SH-SY5Y (cell line): ENCODE measurements around the gene SCNN1B.

Source experiments
- GATA2 ChIP-seq: IDR thresholded peaks from 2 replicates; pipeline ENCODE4 v1.6.1; 2011; ENCODE audit warnings: mild to moderate bottlenecking, low read depth, low read length
- GATA3 ChIP-seq: IDR thresholded peaks from 2 replicates; pipeline ENCODE4 v1.6.1; 2011; ENCODE audit warnings: low read depth, mild to moderate bottlenecking, low read length, moderate library complexity

SCNN1B gene

DNA sequence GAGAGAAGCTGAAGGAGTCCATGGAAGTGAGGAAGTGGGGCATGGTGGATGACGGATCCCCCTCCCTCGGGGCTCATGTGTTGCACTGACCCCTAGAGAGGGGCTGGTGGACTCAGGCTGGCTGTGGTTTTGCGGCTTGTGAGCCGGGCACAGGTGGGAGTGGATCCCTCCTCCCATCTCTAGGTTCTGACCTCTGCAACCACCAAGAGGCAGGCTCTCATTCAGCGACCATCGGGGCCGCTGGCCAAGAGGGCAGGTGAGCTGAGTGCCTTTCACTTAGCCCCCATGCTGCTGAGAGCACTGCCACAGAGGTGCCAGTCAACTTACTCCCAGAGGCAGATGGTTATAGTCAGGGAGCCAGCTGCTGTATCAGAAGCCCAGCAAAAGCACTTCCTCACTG, 67.3 kb downstream of the SCNN1B start:
- TF ChIP-seq GATA3 (no peak), GATA2 (no peak)

DNA sequence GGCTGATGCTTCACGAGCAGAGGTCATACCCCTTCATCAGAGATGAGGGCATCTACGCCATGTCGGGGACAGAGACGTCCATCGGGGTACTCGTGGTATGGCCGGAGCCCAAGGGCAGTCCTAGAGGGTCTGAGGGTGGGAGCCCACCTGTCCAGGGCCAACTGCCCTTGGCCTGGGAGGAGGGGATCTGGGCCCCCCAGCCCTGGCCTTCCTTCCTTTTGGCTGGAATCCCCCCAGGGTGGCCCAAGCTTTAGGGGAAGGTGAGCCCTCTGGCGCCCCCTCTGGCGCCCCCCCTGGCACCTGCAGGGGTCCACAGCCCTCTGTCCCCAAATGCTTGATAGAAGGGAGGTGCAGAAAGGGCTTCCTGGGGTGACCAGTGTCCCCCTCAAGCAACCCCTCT, 69.3 kb downstream of the SCNN1B start:
- TF ChIP-seq GATA3 (no peak), GATA2 (no peak)

DNA sequence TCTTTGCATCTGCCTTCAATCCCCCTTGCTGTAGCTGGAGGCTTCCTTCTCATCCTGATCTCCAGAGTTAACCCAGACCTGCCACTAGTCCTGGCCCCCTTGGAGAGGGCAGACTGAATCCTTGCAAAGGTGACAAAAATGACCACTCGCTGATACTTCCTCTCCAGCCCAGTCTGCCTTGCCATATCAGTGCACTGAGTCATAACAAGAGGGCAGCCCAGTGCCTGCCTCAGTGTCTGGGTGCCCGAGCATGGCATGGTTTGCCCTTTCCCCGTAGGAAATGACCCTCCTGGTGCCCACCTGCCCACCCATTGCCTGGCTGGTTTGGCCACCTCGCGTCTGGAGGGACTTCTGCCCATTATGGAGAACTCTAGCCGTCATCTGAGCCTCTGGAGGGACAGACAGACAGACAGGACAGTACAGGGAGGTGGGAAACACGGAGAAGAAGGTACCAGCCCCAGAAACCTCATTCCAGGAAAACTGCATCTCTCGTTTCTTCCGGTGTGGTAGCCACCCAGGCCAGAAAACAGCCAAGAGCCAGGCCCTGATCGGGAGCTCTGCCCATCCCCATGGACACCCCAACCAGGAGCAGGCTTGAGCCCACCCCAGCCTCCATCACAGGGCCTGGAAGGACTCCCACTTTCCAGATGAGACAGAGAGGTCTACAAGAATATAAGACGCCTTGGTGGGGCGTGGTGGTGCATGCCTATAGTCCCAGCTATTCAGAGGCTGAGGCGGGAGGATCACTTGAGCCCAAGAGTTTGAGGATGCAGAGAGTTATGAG, 71.5 kb downstream of the SCNN1B start:
- no peak for TF ChIP-seq GATA3
- no peak for TF ChIP-seq GATA2

DNA sequence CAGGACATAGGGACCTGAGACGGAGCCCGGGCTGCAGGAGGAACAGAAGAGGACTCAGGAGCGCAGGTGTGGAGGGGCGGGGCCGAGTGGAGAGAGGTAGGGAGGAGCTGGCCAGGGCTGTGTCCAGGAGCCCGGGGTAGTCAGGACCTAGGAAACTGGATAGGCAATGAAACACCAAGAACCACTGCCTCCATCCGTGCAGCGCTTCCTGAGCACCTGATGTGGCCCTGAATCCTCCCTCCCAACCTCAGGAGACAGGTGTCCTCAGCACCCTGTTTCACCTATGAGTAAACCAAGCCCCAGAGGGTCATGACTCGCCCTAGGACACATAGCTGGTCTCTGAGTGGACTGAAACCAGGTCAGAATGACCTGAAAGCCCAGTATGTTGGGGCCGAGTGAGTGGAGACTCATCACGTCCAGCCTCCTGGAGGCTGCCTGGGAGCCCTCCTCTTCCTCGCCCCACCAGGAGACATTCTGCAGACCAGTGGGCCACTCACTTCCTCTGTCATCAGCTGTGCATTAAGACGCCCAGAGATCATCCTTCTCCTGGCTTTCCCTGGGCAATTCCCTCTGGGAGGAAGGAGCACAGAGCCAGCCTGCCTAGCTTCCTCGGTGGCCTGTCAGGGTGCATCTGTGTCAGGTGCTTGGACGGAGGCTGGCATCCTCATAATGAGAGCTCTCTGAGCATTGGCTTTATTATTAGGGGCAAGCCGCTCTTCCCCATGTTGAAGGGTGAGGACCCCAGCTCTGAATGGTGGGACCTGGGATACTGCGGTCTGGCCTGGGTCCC, 72.8 kb downstream of the SCNN1B start:
- no peak for TF ChIP-seq GATA3
- TF ChIP-seq GATA2: no peak

DNA sequence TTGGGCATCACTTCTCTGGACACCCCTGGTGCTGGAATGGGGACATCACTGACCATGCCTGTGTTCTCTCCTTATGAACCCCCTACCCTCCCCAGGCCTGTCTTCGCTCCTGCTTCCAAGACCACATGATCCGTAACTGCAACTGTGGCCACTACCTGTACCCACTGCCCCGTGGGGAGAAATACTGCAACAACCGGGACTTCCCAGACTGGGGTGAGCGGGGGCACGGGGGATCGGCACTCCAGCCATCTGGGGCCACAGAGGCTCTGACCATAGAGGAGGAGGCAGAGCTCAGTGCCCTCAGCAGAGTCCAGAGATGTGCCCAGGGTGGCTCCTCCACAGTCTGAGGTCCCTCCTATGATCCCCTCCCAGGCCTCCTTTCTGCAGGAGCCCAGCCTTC, 73.5 kb downstream of the SCNN1B start:
- TF ChIP-seq GATA2: no peak
- no peak for TF ChIP-seq GATA3

DNA sequence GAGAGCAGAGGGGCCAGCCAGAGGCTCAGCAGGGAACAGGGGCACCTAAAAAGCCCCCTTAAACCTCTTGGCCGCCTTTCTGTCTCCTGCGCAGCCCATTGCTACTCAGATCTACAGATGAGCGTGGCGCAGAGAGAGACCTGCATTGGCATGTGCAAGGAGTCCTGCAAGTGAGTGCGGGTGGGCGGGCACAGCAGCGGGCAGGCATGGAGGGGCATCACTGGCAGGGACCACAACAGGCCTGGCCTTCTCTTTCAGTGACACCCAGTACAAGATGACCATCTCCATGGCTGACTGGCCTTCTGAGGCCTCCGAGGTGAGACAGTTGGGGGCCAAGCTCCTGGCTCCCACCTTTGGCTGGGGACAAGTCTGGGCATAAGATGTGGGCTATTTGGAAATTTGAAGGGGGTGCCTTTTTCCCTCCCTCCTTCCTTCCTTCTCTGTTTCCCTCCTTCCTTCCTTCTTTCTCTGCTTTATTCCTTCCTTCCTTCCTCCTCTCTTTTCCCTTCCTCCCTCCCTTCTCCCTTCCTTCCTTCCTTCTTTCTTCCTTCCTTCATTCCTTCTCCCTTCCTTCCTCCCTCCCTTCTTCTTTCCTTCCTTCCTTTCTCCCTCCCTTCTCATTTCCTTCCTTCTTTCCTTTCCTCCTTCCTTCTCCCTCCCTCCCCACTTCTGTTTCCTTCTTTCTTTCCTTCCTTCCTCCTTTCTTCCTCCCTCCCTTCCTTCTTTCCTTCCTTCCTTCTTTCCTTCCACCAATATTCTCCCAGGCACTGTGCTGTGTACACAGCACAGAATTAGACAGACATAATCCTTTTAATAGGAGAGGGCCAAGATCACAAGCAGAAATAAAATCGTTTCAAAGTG, 75.2 kb downstream of the SCNN1B start:
- TF ChIP-seq GATA2: no peak
- no peak for TF ChIP-seq GATA3

DNA sequence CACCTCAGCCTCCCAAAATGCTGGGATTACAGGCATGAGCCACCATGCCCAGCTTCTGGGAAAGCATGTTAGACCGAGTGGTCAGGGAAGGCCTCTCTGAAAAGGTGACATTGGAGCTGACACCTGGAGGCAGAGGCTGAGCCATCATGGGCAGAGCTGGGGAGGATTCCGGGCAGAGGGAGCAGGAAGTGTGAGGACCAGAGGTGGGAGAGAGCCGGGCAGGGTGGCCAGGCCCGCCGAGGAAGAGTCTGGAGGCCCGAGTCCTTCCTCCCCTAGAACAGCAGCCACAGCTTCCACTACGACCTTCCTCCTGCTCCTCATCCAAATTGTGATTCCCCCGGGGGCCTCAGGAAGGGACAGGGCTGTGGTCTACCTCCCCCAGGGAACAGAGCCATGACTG, 76.2 kb downstream of the SCNN1B start:
- TF ChIP-seq GATA2 (no peak), GATA3 (no peak)

DNA sequence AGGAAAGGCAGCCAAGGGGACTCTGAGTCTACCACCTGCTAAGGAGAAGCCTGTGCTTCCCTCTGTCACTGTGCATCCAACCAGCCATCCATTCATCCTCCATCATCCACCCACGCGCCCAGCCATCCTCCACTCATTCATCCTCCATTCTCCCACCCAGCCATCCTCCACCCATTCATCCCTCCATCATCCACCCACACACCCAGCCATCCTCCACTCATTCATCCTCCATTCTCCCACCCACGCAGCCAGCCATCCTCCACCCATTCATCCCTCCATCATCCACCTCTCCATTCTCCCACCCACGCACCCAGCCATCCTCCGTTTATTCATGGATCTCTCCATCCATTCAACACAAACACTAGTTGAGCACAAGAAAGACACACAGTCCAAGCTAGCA, 76.8 kb downstream of the SCNN1B start:
- TF ChIP-seq GATA3 (no peak), GATA2 (no peak)

DNA sequence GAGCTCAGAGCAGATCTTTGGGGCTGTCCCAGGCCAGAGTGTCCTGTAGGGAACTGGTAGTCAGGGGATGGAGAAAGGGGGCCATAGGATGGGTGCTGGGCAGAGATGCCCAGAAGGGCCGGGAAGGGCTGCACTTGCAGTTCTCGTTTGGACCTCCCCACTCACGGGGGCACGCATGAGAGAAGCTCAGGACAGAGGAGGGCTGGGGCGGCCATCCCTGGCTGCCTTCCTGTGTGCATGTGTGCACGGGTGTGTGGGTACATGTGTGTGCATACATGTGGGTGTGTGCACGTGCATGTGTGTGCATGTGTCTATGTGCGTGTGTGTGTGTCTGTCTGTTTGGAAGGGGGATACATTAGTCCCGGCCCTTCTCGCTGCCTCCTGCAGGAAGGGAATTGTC, 77.6 kb downstream of the SCNN1B start:
- TF ChIP-seq GATA3 (no peak), GATA2 (no peak)

DNA sequence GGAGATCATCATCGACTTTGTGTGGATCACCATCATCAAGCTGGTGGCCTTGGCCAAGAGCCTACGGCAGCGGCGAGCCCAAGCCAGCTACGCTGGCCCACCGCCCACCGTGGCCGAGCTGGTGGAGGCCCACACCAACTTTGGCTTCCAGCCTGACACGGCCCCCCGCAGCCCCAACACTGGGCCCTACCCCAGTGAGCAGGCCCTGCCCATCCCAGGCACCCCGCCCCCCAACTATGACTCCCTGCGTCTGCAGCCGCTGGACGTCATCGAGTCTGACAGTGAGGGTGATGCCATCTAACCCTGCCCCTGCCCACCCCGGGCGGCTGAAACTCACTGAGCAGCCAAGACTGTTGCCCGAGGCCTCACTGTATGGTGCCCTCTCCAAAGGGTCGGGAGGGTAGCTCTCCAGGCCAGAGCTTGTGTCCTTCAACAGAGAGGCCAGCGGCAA, 78.4 kb downstream of the SCNN1B start:
- TF ChIP-seq GATA2: no peak
- no peak for TF ChIP-seq GATA3

DNA sequence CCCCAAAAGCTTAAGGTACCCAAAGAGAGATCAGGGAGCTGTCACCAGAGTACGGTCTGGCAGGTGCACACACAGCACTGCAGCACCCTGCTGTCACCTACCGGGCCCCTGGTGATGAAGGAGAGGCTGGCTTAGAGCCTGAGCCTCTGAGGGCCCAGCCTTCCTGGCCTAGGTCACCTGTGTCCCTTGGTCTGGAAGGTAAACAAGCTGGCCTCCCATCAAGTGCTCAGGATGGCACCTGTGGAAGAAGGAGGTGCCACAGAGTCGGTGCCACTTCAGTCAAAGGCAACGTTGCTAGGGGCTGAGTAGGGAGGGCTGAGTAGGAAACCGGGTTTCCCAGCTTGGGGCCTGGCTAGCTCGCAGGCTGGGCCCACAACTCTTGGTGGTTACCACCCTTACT, 80.2 kb downstream of the SCNN1B start:
- no peak for TF ChIP-seq GATA3
- TF ChIP-seq GATA2: no peak

DNA sequence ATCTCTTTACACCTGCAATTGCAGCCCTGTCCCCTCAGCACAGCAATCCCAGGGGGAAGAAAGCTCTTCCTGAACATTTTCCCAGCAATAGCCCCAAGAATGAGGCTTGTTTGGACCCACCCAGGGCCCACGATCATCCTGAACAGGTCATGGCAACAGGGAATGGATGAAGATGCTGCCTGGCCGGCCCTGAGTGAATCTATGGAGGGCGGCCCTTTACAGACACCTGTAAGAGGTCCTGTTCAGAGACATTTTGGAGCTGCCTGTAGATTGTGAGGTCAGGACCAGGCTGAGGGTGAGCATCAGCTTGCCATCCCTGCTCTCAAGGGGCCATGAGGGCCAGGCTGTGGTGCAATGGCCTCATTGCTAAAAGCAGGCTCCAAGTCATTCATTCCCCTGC, 81.8 kb downstream of the SCNN1B start:
- TF ChIP-seq GATA2 (no peak), GATA3 (no peak)

DNA sequence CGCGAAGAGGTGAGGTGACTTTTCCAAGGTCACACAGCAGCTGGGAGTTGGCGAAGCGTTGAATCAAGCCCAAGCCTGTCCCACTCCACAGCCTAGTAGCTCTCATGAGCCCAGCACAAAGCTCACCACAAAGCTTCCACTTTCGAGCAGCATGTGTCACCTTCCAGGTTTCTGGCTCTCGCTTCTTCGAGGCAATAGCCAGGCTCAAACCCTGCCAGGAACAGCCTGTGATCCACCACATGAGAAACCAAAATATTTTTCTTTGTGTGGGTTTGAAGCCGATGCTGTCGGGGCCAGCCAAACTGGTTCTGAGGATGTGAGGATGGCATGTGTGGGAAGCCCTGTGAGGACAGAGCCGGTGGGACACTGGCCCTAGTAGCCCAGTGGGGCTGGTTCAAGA, 82.8 kb downstream of the SCNN1B start:
- TF ChIP-seq GATA3: no peak
- no peak for TF ChIP-seq GATA2

DNA sequence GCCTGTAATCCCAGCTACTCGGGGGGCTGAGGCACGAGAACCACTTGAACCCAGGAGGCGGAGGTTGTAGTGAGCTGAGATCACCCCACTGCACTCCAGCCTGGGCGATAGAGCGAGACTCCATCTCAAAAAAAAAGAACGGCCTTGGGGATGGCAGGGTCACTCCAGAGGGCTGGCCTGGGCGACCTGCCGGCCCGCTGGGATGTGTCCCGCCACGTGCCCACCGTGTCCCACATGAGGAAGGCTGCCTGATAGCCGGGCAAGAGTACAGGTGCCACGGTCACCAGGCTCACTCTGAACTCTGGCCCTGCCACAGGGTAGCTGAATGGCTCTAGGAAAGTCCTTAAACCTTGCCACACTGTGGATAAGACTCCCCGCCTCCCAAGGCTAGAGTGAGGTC, 83.3 kb downstream of the SCNN1B start:
- no peak for TF ChIP-seq GATA3
